Nephron (organoid): ENCODE results near the gene TMEM259.

ENCODE experiments used
- H3K27ac Mint-ChIP-seq, 3 experiments: 2 replicates each; pipeline ENCODE4 v1.8.0; 2020; ENCODE audit warnings: mixed read lengths in 3 of 3, mild to moderate bottlenecking in 2 of 3, moderate library complexity in 1 of 3
- H3K27me3 Mint-ChIP-seq: 2 replicates; pipeline ENCODE4 v1.8.0; 2021; ENCODE audit warnings: low read depth, mild to moderate bottlenecking, moderate library complexity, mixed read lengths
- H3K36me3 Mint-ChIP-seq: 2 replicates; pipeline ENCODE4 v1.8.0; 2020; ENCODE audit warnings: low read depth, mixed read lengths
- H3K4me1 Mint-ChIP-seq: 2 replicates; pipeline ENCODE4 v1.8.0; 2020; ENCODE audit warnings: mixed read lengths
- H3K4me3 Mint-ChIP-seq, 3 experiments: 2 replicates each; pipeline ENCODE4 v1.8.0; 2020; ENCODE audit warnings: mild to moderate bottlenecking in 3 of 3, mixed read lengths in 3 of 3, moderate library complexity in 2 of 3
- H3K9me3 Mint-ChIP-seq: 2 replicates; pipeline ENCODE4 v1.8.0; 2020; ENCODE audit warnings: mixed read lengths
- CTCF ChIP-seq, 3 experiments: fragments of 200-600 bp; sonication (generic); IDR thresholded peaks; one replicate each; pipeline ENCODE4 v1.5.0; 2021; ENCODE audit warnings: antibody characterized with exemption in 3 of 3; ENCODE audit not compliant: unreplicated experiment in 3 of 3

TMEM259 gene

DNA sequence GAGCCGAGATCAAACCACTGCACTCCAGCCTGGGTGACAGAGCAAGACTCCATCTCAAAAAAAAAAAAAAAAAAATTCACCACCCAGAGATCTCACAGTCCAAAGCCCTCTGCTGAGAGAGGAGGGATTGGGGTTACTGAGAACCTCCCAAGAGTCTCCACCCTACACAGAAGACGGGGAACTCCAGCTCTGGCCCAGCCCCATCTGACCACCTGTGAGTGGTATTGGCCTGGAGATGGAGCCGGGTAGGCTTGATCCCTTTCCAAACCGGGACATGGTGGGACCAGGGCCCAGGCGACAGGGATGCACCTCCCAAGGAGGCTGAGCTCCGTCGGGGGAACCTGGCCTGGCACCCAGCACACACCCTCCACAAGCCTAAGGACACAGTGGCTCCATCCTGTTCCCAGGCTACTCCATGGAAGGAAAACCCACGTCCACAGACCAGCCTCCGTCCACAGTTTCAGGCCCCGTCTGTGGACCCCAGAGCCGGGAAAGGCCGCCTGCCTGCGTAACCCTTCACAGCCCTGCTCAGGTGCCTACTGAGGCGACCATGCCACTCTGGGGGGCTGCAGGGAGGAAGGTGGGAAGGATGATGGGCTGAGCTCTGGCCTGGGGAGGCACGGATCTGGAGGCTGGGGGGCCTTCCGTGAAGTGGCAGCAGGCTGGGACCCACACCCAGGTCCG, 1.8 kb downstream of the TMEM259 start:
- Mint-ChIP-seq H3K27ac (peak overlapping the region in 2 of 3 experiments; percentile 19 to 48), H3K36me3 (no peaks in the 10 kb centered on the region), H3K27me3 (peaks cover 3% of the 10 kb centered on the region), H3K4me3 (peak overlapping the region; percentile 89 to 94 (median 92)), H3K4me1 (peaks cover 16% of the 10 kb centered on the region), H3K9me3 (no peaks in the 10 kb centered on the region)
- no peak for TF ChIP-seq CTCF (IDR thresholded peaks at IDR 0.05; ENCODE audit: unreplicated experiment in 3 of 3)

- peak overlapping the region; percentile 89 to 94 (median 92) for H3K4me3 Mint-ChIP-seq
- H3K27me3 Mint-ChIP-seq, result peaks cover 3% of the 10 kb centered on the region
- peaks cover 16% of the 10 kb centered on the region for H3K4me1 Mint-ChIP-seq
- no peaks in the 10 kb centered on the region for H3K9me3 Mint-ChIP-seq
- H3K36me3 Mint-ChIP-seq, result no peaks in the 10 kb centered on the region
- H3K27ac Mint-ChIP-seq, result peak overlapping the region in 2 of 3 experiments; percentile 19 to 48
- TF ChIP-seq CTCF (IDR thresholded peaks at IDR 0.05; ENCODE audit: unreplicated experiment in 3 of 3), result no peak
Measured at GRCh38 chr19:1018393-1018792, 2.5 kb downstream of the TMEM259 start.

GRCh38 chr19:1017906-1018305, 3.0 kb downstream of the TMEM259 start:
- Mint-ChIP-seq H3K27ac (no peak overlapping the region), H3K4me3 (peak overlapping the region in 1 of 3 experiments; percentile 94), H3K9me3 (no peaks in the 10 kb centered on the region), H3K27me3 (peaks cover 3% of the 10 kb centered on the region), H3K36me3 (no peaks in the 10 kb centered on the region), H3K4me1 (peaks cover 16% of the 10 kb centered on the region)
- TF ChIP-seq CTCF (IDR thresholded peaks at IDR 0.05; ENCODE audit: unreplicated experiment in 3 of 3), result no peak

GRCh38 chr19:1017115-1017905, 3.6 kb downstream of the TMEM259 start:
- Mint-ChIP-seq H3K27me3 (peaks cover 3% of the 10 kb centered on the region), H3K4me1 (peaks cover 16% of the 10 kb centered on the region), H3K27ac (peak overlapping the region; percentile 48 to 83 (median 81)), H3K36me3 (no peaks in the 10 kb centered on the region), H3K4me3 (peak overlapping the region; percentile 66 to 75 (median 75)), H3K9me3 (no peaks in the 10 kb centered on the region)
- TF ChIP-seq CTCF (IDR thresholded peaks at IDR 0.05; ENCODE audit: unreplicated experiment in 3 of 3), result no peak

GRCh38 chr19:1016647-1017114, 4.2 kb downstream of the TMEM259 start:
- no peak for TF ChIP-seq CTCF (IDR thresholded peaks at IDR 0.05; ENCODE audit: unreplicated experiment in 3 of 3)
- H3K9me3 Mint-ChIP-seq, result no peaks in the 10 kb centered on the region

More at GRCh38 chr19:1016647-1017114, 4.2 kb downstream of the TMEM259 start:
- peak overlapping the region; percentile 66 to 75 (median 75) for H3K4me3 Mint-ChIP-seq
- H3K27ac Mint-ChIP-seq, result peak overlapping the region; percentile 48 to 83 (median 81)
- H3K4me1 Mint-ChIP-seq, result peaks cover 16% of the 10 kb centered on the region
- peaks cover 3% of the 10 kb centered on the region for H3K27me3 Mint-ChIP-seq
- H3K36me3 Mint-ChIP-seq, result no peaks in the 10 kb centered on the region
